Neural progenitor cell (in vitro differentiated cells): Measurements from ENCODE around the gene DDX39B. TPM values are rescaled to one million over a fixed set of nuclear protein-coding genes. Genes with fewer than 3 reads are reported as not detected.

Experiments used
- DNase-seq: peaks from one replicate; pipeline ENCODE4 v3.0.0-alpha.2; 2016; ENCODE audit warnings: low spot score
- H2AFZ ChIP-seq: fragments of 200-600 bp; sonication (generic); replicated peaks from 2 replicates; pipeline ENCODE4 v1.6.1; 2016; ENCODE audit warnings: antibody characterized with exemption
- H3F3A ChIP-seq: fragments of 200-600 bp; sonication (generic); 2 replicates; pipeline ENCODE4 v1.6.1; 2016; ENCODE audit warnings: antibody characterized with exemption, low read depth
- H3K27ac ChIP-seq: fragments of 200-600 bp; sonication (generic); 2 replicates; pipeline ENCODE4 v1.5.1; 2016; ENCODE audit warnings: mild to moderate bottlenecking
- H3K27me3 ChIP-seq: fragments of 200-600 bp; sonication (generic); 2 replicates; pipeline ENCODE4 v1.6.1; 2016; ENCODE audit warnings: mild to moderate bottlenecking, moderate library complexity
- H3K36me3 ChIP-seq: fragments of 200-600 bp; sonication (generic); 2 replicates; pipeline ENCODE4 v1.5.1; 2016
- H3K4me1 ChIP-seq: fragments of 200-600 bp; sonication (generic); 2 replicates; pipeline ENCODE4 v1.6.1; 2016; ENCODE audit warnings: mixed run types
- H3K4me2 ChIP-seq: fragments of 200-600 bp; sonication (generic); 2 replicates; pipeline ENCODE4 v1.6.1; 2016
- H3K4me3 ChIP-seq: fragments of 200-600 bp; sonication (generic); 2 replicates; pipeline ENCODE4 v1.5.1; 2016
- H3K79me2 ChIP-seq: fragments of 200-600 bp; sonication (generic); 2 replicates; pipeline ENCODE4 v1.6.1; 2016; ENCODE audit warnings: low read depth
- H3K9ac ChIP-seq: fragments of 200-600 bp; sonication (generic); 2 replicates; pipeline ENCODE4 v1.6.1; 2016
- H3K9me3 ChIP-seq: fragments of 200-600 bp; sonication (generic); 2 replicates; pipeline ENCODE4 v1.5.1; 2016; ENCODE audit warnings: low read depth
- H4K20me1 ChIP-seq: fragments of 200-600 bp; sonication (generic); 2 replicates; pipeline ENCODE4 v1.6.1; 2016; ENCODE audit warnings: low read depth
- H3K27ac Mint-ChIP-seq: 3 replicates; pipeline ENCODE4 v1.8.0; 2021; ENCODE audit warnings: mixed read lengths
- H3K27me3 Mint-ChIP-seq: 2 replicates; pipeline ENCODE4 v1.8.0; 2022; ENCODE audit warnings: low read depth, mild to moderate bottlenecking, inconsistent platforms, moderate library complexity, mixed read lengths; ENCODE audit not compliant: insufficient read depth
- H3K36me3 Mint-ChIP-seq: 3 replicates; pipeline ENCODE4 v1.8.0; 2021; ENCODE audit warnings: mixed read lengths
- H3K4me1 Mint-ChIP-seq: 3 replicates; pipeline ENCODE4 v1.8.0; 2021; ENCODE audit warnings: mixed read lengths
- H3K4me3 Mint-ChIP-seq: 3 replicates; pipeline ENCODE4 v1.8.0; 2021; ENCODE audit warnings: mild to moderate bottlenecking, moderate library complexity, mixed read lengths
- H3K9me3 Mint-ChIP-seq: 3 replicates; pipeline ENCODE4 v1.8.0; 2020; ENCODE audit warnings: mixed read lengths
- CTCF ChIP-seq: fragments of 200-600 bp; sonication (generic); IDR thresholded peaks from 2 replicates; pipeline ENCODE4 v1.5.1; 2017; ENCODE audit warnings: antibody characterized with exemption, mild to moderate bottlenecking
- EZH2 ChIP-seq: fragments of 200-600 bp; sonication (generic); IDR thresholded peaks from 2 replicates; pipeline ENCODE4 v1.6.1; 2017; ENCODE audit warnings: antibody characterized with exemption, mild to moderate bottlenecking, moderate library complexity
- EZH2phosphoT487 ChIP-seq: fragments of 200-600 bp; sonication (generic); IDR thresholded peaks from 2 replicates; pipeline ENCODE4 v1.6.1; 2017; ENCODE audit warnings: antibody characterized with exemption
- total RNA-seq: library from RNA; depleted of rRNA; stranded (reverse); fragments of >200 nt; gene quantifications from 2 replicates; pipeline ENCODE4 v1.2.3, GENCODE V29; 2015; ENCODE audit warnings: low replicate concordance

DDX39B gene
- total RNA-seq, 1 donor from 2014 or later, result 493 TPM

DNA sequence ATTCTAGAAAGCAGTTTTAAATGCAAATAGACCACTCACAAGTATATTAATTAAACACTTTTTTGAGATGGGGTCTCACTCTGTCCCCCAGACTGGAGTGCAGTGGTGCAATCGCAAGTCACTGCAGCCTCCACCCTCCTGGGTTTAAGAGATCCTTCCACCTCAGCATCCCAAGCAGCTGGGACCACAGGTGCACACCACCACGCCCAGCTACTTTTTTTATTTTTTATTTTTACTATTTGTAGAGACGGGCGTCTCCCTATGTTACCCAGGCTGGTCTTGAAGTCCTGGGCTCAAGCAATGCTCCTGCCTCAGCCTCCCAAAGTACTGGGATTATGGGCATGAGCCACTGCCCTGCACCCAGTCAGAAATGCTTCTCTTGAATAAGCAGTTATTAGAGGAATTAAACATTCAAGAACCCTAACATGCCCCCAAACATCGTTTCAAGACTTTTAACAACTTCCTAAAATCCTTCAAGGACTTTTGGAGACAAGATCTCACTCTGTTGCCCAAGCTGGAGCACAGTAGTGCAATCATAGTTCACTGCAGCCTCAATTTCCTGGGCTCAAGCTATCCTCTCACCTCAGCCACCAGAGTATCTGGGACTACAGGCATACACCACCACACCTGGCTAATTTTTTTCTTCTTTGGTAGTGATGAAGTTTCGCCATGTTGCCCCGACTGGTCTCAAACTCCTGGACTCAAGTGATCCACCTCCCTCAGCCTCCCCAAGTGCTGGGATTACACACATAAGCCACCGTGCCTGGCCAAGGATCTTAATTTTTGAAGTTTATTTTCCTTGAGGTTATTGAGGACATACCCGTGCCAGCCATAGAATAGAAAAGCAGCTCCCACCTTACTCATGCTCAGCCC lies 9.8 kb downstream of the DDX39B start:
- no peak overlapping the region for H3K4me3 ChIP-seq
- H3K36me3 Mint-ChIP-seq, result peaks cover 56% of the 10 kb centered on the region

GRCh38 chr6:31531162-31531561 lies 10.6 kb downstream of the DDX39B start:
- H3K27me3 ChIP-seq, result no peaks in the 10 kb centered on the region
- H3K9me3 ChIP-seq, result no peaks in the 10 kb centered on the region
- H3K4me3 ChIP-seq, result no peak overlapping the region
- Mint-ChIP-seq H3K9me3 (no peaks in the 10 kb centered on the region), H3K4me3 (no peak overlapping the region), H3K27me3 (peaks cover 6% of the 10 kb centered on the region), H3K36me3 (peaks cover 50% of the 10 kb centered on the region), H3K4me1 (peaks cover 4% of the 10 kb centered on the region), H3K27ac (no peak overlapping the region)
- H3K36me3 ChIP-seq, result peaks cover 24% of the 10 kb centered on the region
- peaks cover 39% of the 10 kb centered on the region for H3K79me2 ChIP-seq
- no peak overlapping the region for H3K27ac ChIP-seq
- no peaks in the 10 kb centered on the region for H3K4me1 ChIP-seq
- H4K20me1 ChIP-seq, result peaks cover 79% of the 10 kb centered on the region
- no peak overlapping the region for H2AFZ ChIP-seq
- no peak for TF ChIP-seq EZH2
- no peak for TF ChIP-seq EZH2phosphoT487
- no peak overlapping the region for H3K9ac ChIP-seq
- H3K4me2 ChIP-seq, result no peak overlapping the region
- DNase-seq, result no peak
- H3F3A ChIP-seq, result peaks cover 79% of the 10 kb centered on the region

More for the DNA sequence above, 9.8 kb downstream of the DDX39B start:
- no peaks in the 10 kb centered on the region for H3K27me3 ChIP-seq
- H4K20me1 ChIP-seq, result peaks cover 88% of the 10 kb centered on the region
- no peaks in the 10 kb centered on the region for H3K9me3 Mint-ChIP-seq
- H3K27me3 Mint-ChIP-seq, result peaks cover 6% of the 10 kb centered on the region
- peaks cover 31% of the 10 kb centered on the region for H3K36me3 ChIP-seq
- peaks cover 48% of the 10 kb centered on the region for H3K79me2 ChIP-seq
- H2AFZ ChIP-seq, result no peak overlapping the region
- no peak overlapping the region for H3K27ac Mint-ChIP-seq
- no peak overlapping the region for H3K27ac ChIP-seq
- no peak overlapping the region for H3K9ac ChIP-seq
- no peaks in the 10 kb centered on the region for H3K4me1 ChIP-seq
- no peak for TF ChIP-seq CTCF
- TF ChIP-seq EZH2phosphoT487, result no peak
- TF ChIP-seq EZH2, result no peak
- no peak overlapping the region for H3K4me2 ChIP-seq
- peaks cover 86% of the 10 kb centered on the region for H3F3A ChIP-seq
- no peak for DNase-seq
- peaks cover 4% of the 10 kb centered on the region for H3K4me1 Mint-ChIP-seq
- no peaks in the 10 kb centered on the region for H3K9me3 ChIP-seq
- no peak overlapping the region for H3K4me3 Mint-ChIP-seq

- Histone ChIP-seq H2AFZ (no peak overlapping the region), H3K27ac (no peak overlapping the region), H3F3A (peaks cover 74% of the 10 kb centered on the region), H3K36me3 (peaks cover 20% of the 10 kb centered on the region), H3K4me2 (no peak overlapping the region), H3K4me3 (no peak overlapping the region), H3K9me3 (no peaks in the 10 kb centered on the region), H3K4me1 (no peaks in the 10 kb centered on the region), H3K27me3 (no peaks in the 10 kb centered on the region), H3K79me2 (peaks cover 34% of the 10 kb centered on the region), H4K20me1 (peaks cover 74% of the 10 kb centered on the region), H3K9ac (no peak overlapping the region)
- TF ChIP-seq CTCF, result no peak
- no peak for TF ChIP-seq EZH2
- TF ChIP-seq EZH2phosphoT487, result no peak
- H3K9me3 Mint-ChIP-seq, result no peaks in the 10 kb centered on the region
- H3K27ac Mint-ChIP-seq, result no peak overlapping the region
- peaks cover 6% of the 10 kb centered on the region for H3K4me1 Mint-ChIP-seq
- no peak overlapping the region for H3K4me3 Mint-ChIP-seq
- peaks cover 6% of the 10 kb centered on the region for H3K27me3 Mint-ChIP-seq
- peaks cover 45% of the 10 kb centered on the region for H3K36me3 Mint-ChIP-seq
- DNase-seq, result no peak
Measured at GRCh38 chr6:31530659-31531058, 11.1 kb downstream of the DDX39B start.
